ENCODE results near the gene TLE1.

- no peak for TF ChIP-seq POLR2AphosphoS5 (IDR thresholded peaks at IDR 0.05; ENCODE audit: low read depth, low read length)
- TF ChIP-seq TAF1 (IDR thresholded peaks at IDR 0.05; ENCODE audit: borderline replicate concordance, insufficient read depth, low read length) = no peak
- no peak for TF ChIP-seq REST (IDR thresholded peaks at IDR 0.05; ENCODE audit: insufficient read depth in 1 of 2, low read depth in 2 of 2, low read length in 2 of 2)
These were observed 27.1 kb upstream of the TLE1 start for GRCh38 chr9:81716409-81716808.

Measured in PFSK-1 (cell line).